Measurements from ENCODE around the gene WNT2B.

WNT2B gene

DNA sequence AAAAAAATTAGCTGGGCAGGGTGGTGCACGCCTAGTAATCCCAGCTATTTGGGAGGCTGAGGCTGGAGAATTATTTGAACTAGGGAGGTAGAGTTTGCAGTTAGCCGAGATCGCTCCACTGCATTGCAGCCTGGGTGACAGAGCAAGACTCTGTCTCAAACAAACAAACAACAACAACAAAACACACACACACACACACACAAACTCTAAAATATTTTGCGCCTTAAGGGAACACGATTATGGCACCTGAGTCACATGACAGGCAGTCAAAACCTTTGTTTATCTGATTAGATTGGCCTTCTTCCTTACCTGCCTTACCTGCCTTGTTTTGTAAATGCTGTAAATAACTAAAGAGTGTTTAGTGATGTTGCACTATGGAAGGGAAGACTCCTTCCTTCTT is 20.6 kb upstream of the WNT2B start:
- no peak for TF ChIP-seq JUND (IDR thresholded peaks at IDR 0.05; ENCODE audit: low read depth)
- in situ Hi-C loops (cut with HindIII; ENCODE audit: low pct_unique_long_range_greater_than_20kb, low sequenced_read_pairs): no loop called here
- no peak for DNase-seq (ENCODE audit: low read depth in 1 of 2, low spot score in 1 of 2)

DNA sequence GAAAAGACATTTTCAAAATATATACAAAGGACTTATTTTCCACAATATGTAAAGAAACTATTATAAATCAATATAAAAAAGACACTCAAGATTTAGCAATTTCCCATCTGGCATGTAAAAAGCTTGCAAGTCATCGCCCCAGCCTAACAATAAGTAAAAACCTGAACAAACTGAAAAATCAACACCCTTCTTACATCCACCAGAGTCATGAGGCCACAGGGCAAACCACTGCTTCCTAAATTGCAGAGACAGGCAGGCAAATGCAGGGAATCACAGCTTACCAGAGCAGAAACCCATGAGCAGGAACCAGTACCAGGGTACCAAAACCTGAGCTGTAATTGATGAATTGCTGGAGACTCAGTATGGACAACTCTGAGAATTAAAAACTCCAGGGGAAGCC is 16.7 kb upstream of the WNT2B start:
- in situ Hi-C loops (cut with HindIII; ENCODE audit: low pct_unique_long_range_greater_than_20kb, low sequenced_read_pairs): no loop called here
- TF ChIP-seq JUND (IDR thresholded peaks at IDR 0.05; ENCODE audit: low read depth): no peak
- DNase-seq (ENCODE audit: low read depth in 1 of 2, low spot score in 1 of 2): no peak

- DNase-seq (ENCODE audit: low read depth in 1 of 2, low spot score in 1 of 2): no peak
- no peak for TF ChIP-seq JUND (IDR thresholded peaks at IDR 0.05; ENCODE audit: low read depth)
- in situ Hi-C loops (cut with HindIII; ENCODE audit: low pct_unique_long_range_greater_than_20kb, low sequenced_read_pairs): no loop called here
Observed at GRCh38 chr1:112493351-112493750, 15.4 kb upstream of the WNT2B start.

DNA sequence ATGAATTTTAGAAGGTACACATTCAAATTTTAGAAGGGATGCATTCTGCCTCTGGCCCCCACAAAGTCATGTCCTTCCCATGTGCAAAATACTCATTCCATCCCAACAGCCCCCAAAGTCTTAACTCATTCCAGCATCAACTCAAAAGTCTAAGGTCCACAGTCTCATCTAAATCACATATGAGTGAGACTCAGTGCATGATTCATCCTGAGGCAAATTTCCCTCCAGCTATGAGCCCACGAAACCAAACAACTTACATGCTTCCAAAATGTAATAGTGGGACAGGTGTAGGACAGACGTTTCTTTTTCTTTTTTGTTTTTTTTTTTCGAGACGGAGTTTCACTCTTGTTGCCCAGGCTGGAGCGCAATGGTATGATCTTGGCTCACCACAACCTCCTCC is 12.5 kb upstream of the WNT2B start:
- DNase-seq (ENCODE audit: low read depth in 1 of 2, low spot score in 1 of 2): no peak
- TF ChIP-seq JUND (IDR thresholded peaks at IDR 0.05; ENCODE audit: low read depth): no peak
- in situ Hi-C loops (cut with HindIII; ENCODE audit: low pct_unique_long_range_greater_than_20kb, low sequenced_read_pairs): no loop called here

- peak; percentile 35 to 77 for DNase-seq (ENCODE audit: low read depth in 1 of 2, low spot score in 1 of 2)
- no peak for TF ChIP-seq JUND (IDR thresholded peaks at IDR 0.05; ENCODE audit: low read depth)
- in situ Hi-C loops (cut with HindIII; ENCODE audit: low pct_unique_long_range_greater_than_20kb, low sequenced_read_pairs): no loop called here
Observed at GRCh38 chr1:112501810-112502641, 6.7 kb upstream of the WNT2B start.

- DNase-seq (ENCODE audit: low read depth in 1 of 2, low spot score in 1 of 2): no peak
- no peak for TF ChIP-seq JUND (IDR thresholded peaks at IDR 0.05; ENCODE audit: low read depth)
- in situ Hi-C loops (cut with HindIII; ENCODE audit: low pct_unique_long_range_greater_than_20kb, low sequenced_read_pairs): no loop called here
Observed at GRCh38 chr1:112502826-112503225, 5.9 kb upstream of the WNT2B start.

DNA sequence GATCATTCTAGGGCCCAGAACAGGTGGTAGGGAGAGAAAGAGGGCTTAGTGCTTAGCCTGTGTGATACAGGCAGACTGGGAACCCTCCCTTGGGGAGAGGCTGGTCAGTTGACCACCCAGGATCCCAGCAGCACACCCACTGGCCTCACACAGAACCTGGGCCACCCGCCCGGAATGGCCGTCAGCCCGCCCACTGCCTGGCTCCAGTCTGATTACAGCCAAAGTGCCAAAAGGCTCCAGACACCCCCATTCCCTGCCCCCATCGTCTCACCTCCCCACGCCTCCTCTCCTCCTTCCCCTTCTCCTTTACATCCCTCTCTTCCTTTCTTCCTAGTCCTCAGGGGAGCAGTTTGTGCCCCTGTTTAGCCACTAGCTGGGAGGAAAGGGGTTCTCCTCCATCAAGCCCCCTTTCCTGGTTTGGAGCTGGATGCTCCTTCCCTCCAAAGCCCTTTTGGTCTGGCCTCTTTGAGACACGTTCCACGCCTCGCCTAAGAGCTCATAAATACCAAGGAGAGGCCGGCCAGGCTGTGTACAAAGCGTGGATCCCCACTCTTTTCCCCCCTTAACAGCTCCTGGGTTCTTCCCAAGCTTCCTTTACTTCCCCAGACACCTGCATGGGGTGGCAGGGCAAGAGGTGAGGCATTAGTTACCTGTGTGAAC is 4.6 kb upstream of the WNT2B start:
- in situ Hi-C loops (cut with HindIII; ENCODE audit: low pct_unique_long_range_greater_than_20kb, low sequenced_read_pairs): no loop called here
- DNase-seq (ENCODE audit: low read depth in 1 of 2, low spot score in 1 of 2): no peak
- TF ChIP-seq JUND (IDR thresholded peaks at IDR 0.05; ENCODE audit: low read depth): no peak

- no peak for DNase-seq (ENCODE audit: low read depth in 1 of 2, low spot score in 1 of 2)
- TF ChIP-seq JUND (IDR thresholded peaks at IDR 0.05; ENCODE audit: low read depth): no peak
- in situ Hi-C loops (cut with HindIII; ENCODE audit: low pct_unique_long_range_greater_than_20kb, low sequenced_read_pairs): no loop called here
Observed at GRCh38 chr1:112504661-112505399, 3.9 kb upstream of the WNT2B start.

GRCh38 chr1:112505400-112505785 is 3.4 kb upstream of the WNT2B start:
- no peak for DNase-seq (ENCODE audit: low read depth in 1 of 2, low spot score in 1 of 2)
- TF ChIP-seq JUND (IDR thresholded peaks at IDR 0.05; ENCODE audit: low read depth): no peak
- in situ Hi-C loops (cut with HindIII; ENCODE audit: low pct_unique_long_range_greater_than_20kb, low sequenced_read_pairs): no loop called here

GRCh38 chr1:112505878-112506277 is 2.9 kb upstream of the WNT2B start:
- TF ChIP-seq JUND (IDR thresholded peaks at IDR 0.05; ENCODE audit: low read depth): no peak
- no peak for DNase-seq (ENCODE audit: low read depth in 1 of 2, low spot score in 1 of 2)
- in situ Hi-C loops (cut with HindIII; ENCODE audit: low pct_unique_long_range_greater_than_20kb, low sequenced_read_pairs): no loop called here

GRCh38 chr1:112506306-112506705 is 2.5 kb upstream of the WNT2B start:
- in situ Hi-C loops (cut with HindIII; ENCODE audit: low pct_unique_long_range_greater_than_20kb, low sequenced_read_pairs): no loop called here
- DNase-seq (ENCODE audit: low read depth in 1 of 2, low spot score in 1 of 2): no peak
- TF ChIP-seq JUND (IDR thresholded peaks at IDR 0.05; ENCODE audit: low read depth): no peak

GRCh38 chr1:112506731-112507130 is 2.0 kb upstream of the WNT2B start:
- no peak for TF ChIP-seq JUND (IDR thresholded peaks at IDR 0.05; ENCODE audit: low read depth)
- DNase-seq (ENCODE audit: low read depth in 1 of 2, low spot score in 1 of 2): no peak
- in situ Hi-C loops (cut with HindIII; ENCODE audit: low pct_unique_long_range_greater_than_20kb, low sequenced_read_pairs): no loop called here

DNA sequence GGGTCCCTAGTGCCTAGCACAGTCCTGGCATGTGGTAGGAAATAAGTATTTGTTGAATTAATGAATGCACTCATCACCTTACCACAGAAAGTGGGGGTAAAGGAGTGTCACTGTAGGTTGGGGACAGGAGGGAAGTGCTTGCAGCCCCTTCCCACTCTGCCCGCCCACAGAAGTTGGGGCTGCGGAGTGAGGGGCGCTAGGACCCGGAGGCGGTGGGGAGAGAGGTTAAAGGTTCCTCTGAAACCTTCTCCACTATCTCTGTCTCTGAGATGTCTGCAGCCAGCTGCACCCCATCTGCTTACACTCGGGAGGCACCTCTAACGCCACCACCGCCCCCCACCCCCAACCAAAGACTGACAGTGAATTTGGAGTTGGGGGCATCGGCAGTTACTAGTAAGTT is 1.4 kb upstream of the WNT2B start:
- in situ Hi-C loops (cut with HindIII; ENCODE audit: low pct_unique_long_range_greater_than_20kb, low sequenced_read_pairs): no loop called here
- no peak for TF ChIP-seq JUND (IDR thresholded peaks at IDR 0.05; ENCODE audit: low read depth)
- DNase-seq (ENCODE audit: low read depth in 1 of 2, low spot score in 1 of 2): no peak
